GM19025 (cell line): ENCODE measurements around the gene ADK.
A peak's percentile ranks its signal among the peaks of the same experiment; 100 is the strongest.
"Not testable (repeated sequence)": the region's sequence is repeated elsewhere in the genome, so short reads cannot be mapped to it uniquely, and the experiment has no call there.

Experiments used
- ATAC-seq: cut with Tn5 transposase; IDR thresholded peaks from one replicate; pipeline ENCODE4 v1.9.1; 2021; ENCODE audit warnings: mild to moderate bottlenecking, low read depth, moderate library complexity; ENCODE audit not compliant: unreplicated experiment

The ADK gene

DNA sequence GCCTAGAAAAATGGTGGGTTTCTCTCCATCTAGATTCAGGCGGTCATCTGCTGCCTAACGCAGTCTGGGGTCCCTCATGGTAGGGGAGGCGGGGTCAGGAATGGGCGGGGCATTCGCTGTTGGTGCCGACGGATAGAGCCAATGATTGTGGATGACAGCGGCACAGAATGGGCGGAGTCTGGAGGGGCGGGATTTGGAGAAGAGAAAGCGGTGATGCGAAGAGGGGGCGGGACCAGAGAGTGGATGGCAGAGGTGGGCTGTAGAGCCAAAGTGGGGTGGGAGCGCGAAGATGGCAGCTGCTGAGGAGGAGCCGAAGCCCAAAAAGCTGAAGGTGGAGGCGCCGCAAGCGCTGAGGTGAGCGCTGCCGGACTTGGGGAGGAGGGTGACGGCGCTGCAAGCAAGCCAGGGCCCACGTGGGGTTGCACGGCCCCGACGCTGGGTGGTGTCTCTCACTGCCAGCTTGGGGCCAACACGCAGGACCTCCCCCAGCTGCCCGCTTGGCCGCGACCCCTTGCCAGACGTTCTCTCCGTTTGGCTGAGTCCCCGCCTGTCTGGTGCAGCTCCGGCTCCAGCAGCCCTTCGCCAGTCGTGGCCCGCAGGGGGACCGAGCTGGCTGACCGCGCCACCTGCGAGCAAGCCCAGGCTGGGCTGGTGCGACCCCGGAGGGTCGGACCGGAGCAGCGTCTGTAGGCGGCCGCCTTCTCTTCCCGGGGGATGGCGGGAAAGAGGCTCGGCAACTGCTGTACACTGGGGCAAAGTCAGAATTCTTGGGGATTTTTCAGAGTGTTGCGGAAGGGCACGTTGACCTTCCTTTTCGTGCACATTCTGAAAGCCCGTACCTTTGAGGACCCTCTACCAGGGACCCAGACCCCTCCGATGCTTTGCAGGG lies at the start of gene ADK:
TSS of gene ADK (plus strand) at position 232 of the 889 bp plus-strand sequence. CDS start at position 290, 58 bp downstream.
- ATAC-seq, result peak; percentile 68

GRCh38 chr10:74103560-74104258 lies 47.3 kb upstream of the ADK start:
- ATAC-seq, result no peak

DNA sequence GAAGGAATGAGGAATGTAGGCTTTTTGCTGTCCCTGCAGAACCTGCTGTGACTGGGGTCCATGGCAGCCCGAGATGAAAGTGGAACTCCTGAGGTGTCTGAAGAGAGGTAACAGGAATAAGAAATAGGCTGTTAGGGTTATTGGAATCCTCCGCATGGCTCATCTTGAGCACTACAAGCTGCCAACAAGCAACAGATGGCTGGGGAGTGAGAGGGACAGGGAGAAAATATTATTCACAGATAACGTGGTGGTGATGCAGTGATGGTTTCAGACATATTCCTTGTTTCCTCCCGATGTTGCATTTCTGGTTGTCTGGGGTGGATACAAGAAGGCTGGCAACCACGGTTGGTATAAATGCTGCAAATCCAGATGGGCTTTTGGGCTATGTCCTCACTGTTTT lies 46.5 kb upstream of the ADK start:
- ATAC-seq, result no peak

- ATAC-seq, result no peak
These were observed 46.0 kb upstream of the ADK start for GRCh38 chr10:74104996-74105395.

- ATAC-seq, result no peak
These were observed 43.6 kb upstream of the ADK start for GRCh38 chr10:74107391-74107790.

DNA sequence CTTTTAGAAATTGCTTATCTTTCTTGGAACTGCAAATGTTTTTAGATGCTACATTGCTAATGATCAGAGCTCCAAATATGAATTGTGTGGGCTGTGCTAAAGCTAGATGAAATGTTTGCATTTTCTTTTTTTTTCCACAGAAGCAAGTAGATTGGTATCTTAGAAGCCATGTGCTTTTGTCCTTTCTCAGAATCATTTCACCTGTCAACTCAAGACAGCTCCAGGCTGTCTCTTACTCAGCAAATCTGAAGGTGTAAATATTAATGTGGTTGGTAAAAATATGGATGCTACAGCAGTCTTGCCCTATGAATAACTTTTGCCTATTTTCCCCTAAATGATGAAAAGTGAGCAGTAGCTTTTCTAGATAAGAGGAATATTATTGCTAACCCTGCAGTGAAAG lies 41.6 kb upstream of the ADK start:
- no peak for ATAC-seq

DNA sequence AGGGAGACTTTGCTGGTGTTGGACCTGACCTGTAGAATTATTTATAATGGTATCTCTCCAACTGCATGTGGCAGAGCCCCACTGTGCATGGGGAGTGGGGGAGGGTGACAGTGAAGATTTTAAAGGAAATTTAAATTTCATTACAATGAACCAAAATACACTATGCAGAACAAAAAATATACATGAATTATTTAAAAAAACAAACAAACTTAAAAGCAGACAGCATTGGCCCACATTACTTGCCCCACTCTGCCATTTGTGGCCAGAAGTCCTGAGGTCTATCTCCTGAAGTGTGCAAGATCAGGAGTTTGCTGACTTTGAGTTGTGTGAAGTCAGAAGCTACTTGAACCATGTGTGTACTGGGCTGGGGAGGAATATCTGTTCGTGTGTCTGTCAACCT lies 40.9 kb upstream of the ADK start:
- ATAC-seq, result no peak

GRCh38 chr10:74111799-74112198 lies 39.2 kb upstream of the ADK start:
- no peak for ATAC-seq

DNA sequence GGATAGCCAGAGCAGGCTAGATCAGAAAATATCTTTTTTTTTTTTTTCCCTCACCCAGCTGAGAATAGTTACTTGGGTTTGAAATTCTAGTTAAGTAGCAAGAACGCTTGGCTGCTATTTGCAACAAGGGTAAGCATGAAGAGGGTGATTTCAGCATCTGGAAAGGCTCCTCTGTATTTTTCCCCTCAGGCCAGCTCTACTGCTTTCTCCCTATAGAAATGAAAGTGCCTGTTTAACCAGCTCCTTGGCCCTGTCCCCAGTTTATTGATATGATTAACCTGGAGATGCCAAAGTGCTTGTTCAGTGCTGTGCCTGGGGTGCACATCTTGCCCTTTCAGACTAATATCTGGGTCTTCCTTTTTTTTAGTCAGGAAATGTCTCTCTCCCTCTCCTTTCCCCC lies 37.5 kb upstream of the ADK start:
- no peak for ATAC-seq

GRCh38 chr10:74114041-74114448 lies 37.0 kb upstream of the ADK start:
- no peak for ATAC-seq

DNA sequence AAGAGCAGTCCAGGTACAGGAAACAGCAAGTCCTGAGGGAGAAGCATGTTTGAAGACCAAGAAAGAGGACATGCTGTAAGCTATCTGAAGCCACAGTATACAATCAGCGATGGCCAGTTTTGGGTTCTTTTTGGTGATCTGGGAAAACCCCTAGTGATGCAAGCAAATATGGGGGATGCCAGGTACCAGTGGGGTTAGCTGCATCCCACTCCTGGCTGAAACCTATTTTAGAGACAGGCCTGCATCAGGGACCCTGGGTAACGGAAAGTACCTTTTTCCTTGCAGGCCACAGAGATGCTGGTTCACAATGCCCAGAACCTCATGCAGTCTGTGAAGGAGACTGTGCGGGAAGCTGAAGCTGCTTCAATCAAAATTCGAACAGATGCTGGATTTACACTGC lies 33.3 kb upstream of the ADK start:
- ATAC-seq, result peak; percentile 55

GRCh38 chr10:74118804-74119203 lies 32.2 kb upstream of the ADK start:
- ATAC-seq, result no peak

DNA sequence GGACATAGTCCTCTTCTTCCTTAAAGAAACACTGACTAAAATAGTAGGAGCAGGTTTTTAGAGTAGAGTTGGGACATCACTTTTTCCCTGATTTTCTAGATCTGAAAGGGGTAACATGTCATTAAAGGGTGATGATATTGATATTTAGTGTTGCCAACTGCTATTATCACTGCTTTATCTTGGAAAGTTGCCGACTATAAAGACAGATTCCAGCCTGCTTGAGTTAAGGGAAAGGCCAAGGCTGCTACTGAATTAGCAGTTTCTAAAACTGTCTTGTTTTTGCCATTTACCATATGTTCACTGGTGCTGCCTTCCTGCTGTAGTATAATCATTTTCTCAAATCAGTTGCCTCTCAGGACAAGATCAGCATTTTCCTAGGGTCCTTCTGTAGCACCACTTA lies 30.1 kb upstream of the ADK start:
- no peak for ATAC-seq

DNA sequence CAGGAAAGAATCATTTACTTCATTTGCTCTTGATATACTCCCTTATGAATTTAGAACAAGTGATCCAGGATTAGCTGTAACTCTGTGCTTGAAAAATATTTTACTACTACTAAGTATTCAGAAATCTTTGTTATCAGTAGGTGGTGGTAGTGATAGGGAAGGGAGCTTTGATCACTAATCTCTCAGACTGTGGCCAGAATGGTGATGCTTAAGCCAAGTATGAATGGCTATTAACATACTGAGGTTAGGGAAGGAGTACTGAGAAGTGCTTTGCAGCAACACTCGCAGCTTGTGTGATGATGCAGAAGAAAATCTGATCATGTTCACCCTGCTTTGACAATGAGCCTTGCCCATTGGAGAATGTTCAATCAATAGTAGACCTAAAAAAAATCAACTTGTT lies 29.7 kb upstream of the ADK start:
- no peak for ATAC-seq

GRCh38 chr10:74122060-74122459 lies 29.0 kb upstream of the ADK start:
- no peak for ATAC-seq

- ATAC-seq, result no peak
These were observed 27.9 kb upstream of the ADK start for GRCh38 chr10:74123081-74123480.

DNA sequence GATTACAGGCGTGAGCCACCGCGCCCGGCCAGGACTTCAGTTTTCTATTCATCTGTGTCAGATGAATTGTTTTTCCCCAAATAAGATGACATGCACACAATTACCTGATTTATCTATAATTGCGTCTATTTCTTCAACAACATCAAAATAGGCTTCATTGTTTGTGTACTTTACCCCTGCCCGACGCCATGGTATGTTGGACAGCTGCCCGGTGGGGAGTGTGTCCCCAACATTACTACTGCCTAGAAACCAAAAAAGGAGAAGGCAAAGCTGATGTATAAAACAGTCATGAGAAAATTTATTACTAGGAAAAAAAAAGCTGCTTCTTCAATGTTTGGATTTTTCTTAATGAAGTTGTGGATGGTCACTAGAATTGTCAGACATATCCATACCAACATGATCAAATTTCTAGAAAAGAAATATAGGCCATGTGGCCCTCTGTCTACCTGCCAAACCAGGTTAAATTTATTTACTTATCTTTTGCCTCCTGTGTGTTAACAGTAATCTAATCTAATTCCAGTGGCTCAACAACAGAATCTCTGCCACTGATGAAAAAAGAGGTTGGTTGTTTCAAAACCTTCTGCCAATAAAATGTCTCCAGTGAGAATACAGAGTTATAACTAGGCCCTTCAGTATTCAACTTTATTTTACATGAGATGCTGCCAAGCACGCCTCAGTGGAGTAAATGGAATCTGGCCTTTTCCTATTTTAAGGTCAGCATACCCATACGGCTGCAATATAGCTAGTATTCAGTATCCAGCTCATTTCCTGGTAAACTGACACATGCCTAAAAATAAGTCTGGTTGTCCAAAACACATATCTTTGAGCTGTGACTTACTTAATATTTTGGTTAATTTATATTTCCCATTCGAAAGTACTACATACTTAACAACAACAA lies 16.8 kb upstream of the ADK start:
- ATAC-seq, result no peak

- no peak for ATAC-seq
These were observed 15.6 kb upstream of the ADK start for GRCh38 chr10:74135452-74135851.

DNA sequence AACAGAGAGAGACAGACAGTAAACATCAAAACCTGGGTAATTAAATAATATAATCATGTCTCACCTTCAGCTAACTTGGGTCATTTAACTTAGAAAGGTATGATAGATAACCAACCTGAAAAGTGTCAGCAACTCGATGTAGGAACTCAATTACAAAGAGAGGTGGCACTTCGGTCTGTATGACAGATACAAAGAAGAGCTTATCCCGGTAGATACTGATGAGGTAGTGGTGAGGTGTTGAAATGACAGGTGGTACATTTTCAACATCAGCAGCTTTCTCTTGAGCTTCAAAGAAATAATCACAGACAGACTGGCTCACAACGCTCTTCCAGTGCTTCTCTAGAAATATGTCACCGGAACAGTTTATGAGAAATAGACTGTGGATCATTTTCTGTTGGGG lies 13.0 kb upstream of the ADK start:
- ATAC-seq, result no peak

DNA sequence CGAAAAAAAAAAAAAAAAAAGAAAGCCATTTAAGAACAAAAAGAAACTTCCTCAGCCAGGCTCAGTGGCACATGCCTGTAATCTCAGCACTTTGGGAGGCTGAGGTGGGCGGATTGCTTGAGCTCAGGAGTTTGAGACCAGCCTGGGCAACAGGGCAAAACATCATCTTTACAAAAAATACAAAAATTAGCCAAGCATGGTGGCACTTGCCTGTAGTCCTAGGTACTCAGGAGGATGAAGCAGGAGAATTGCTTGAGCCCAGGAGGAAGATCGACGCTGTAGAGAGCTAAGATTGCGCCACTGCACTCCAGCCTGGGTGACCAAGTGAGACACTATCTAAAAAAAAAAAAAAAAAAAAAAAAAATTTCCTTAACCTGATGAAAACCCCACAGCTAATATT lies 12.4 kb upstream of the ADK start:
- ATAC-seq, result not testable (repeated sequence)

- no peak for ATAC-seq
These were observed 11.0 kb upstream of the ADK start for GRCh38 chr10:74139981-74140380.
